GM19035 (cell line): Measurements from ENCODE around the gene RNASET2.

ENCODE experiments used
- ATAC-seq: cut with Tn5 transposase; IDR thresholded peaks from one replicate; pipeline ENCODE4 v1.9.1; 2021; ENCODE audit not compliant: unreplicated experiment

RNASET2 gene

GRCh38 chr6:166970776-166971175 is 14.4 kb upstream of the RNASET2 start:
- no peak for ATAC-seq

- no peak for ATAC-seq
Observed at GRCh38 chr6:166970091-166970490, 13.7 kb upstream of the RNASET2 start.

- no peak for ATAC-seq
Observed at GRCh38 chr6:166969390-166970002, 13.1 kb upstream of the RNASET2 start.

GRCh38 chr6:166966268-166966667 is 9.9 kb upstream of the RNASET2 start:
- no peak for ATAC-seq

GRCh38 chr6:166960609-166960978 is 4.2 kb upstream of the RNASET2 start:
- ATAC-seq, result no peak

- no peak for ATAC-seq
Observed at GRCh38 chr6:166959911-166960608, 3.7 kb upstream of the RNASET2 start.

GRCh38 chr6:166958926-166959861 is 2.8 kb upstream of the RNASET2 start:
- no peak for ATAC-seq

- ATAC-seq, result no peak
Observed at GRCh38 chr6:166957805-166958076, 1.4 kb upstream of the RNASET2 start.

- peak; percentile 40 for ATAC-seq
Observed at GRCh38 chr6:166957087-166957804, 896 bp upstream of the RNASET2 start.

- peak; percentile 10 for ATAC-seq
Observed at GRCh38 chr6:166955865-166956443, 396 bp downstream of the RNASET2 start.

GRCh38 chr6:166955121-166955864 is 1.1 kb downstream of the RNASET2 start:
- ATAC-seq, result no peak

- ATAC-seq, result no peak
Observed at GRCh38 chr6:166954118-166954713, 2.1 kb downstream of the RNASET2 start.

- ATAC-seq, result no peak
Observed at GRCh38 chr6:166952567-166953486, 3.5 kb downstream of the RNASET2 start.

- no peak for ATAC-seq
Observed at GRCh38 chr6:166952121-166952520, 4.2 kb downstream of the RNASET2 start.

GRCh38 chr6:166951670-166952060 is 4.7 kb downstream of the RNASET2 start:
- ATAC-seq, result no peak

- ATAC-seq, result peak; percentile 85
Observed at GRCh38 chr6:166950892-166951669, 5.3 kb downstream of the RNASET2 start.

- ATAC-seq, result peak; percentile 54
Observed at GRCh38 chr6:166950443-166950821, 5.9 kb downstream of the RNASET2 start.
